AG08395 (cell line): ENCODE data around the gene KCNK3.
"Not testable (repeated sequence)": the region's sequence is repeated elsewhere in the genome, so short reads cannot be mapped to it uniquely, and the experiment has no call there.

Source experiments
- DNase-seq: peaks from one replicate; pipeline ENCODE4 v3.0.0; 2012; ENCODE audit warnings: mixed read lengths, low spot score

Gene KCNK3

GRCh38 chr2:26730549-26731344, 38.2 kb downstream of the KCNK3 start:
- DNase-seq: no peak

- DNase-seq: no peak
Measured at GRCh38 chr2:26731714-26732113, 39.2 kb downstream of the KCNK3 start.

DNA sequence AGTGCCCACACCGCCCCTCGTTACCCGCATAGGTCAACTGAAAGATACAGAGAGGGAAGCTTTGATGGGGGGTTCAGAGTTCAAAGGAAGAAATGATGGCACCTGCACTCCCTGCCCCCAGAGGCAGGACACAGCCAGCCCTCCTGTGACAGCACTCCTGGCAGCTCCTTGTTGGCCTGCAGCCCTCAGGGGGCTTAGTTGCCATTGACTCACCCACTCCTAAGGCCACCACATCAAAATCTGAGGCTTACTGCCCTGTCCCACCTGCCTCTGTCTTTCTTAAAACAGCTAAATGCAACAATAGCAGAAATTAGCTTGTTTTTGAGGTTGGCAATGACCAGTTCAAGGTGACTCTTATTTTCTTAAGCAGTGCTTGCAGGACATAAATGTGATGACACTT, 39.9 kb downstream of the KCNK3 start:
- DNase-seq: no peak

- no peak for DNase-seq
Measured at GRCh38 chr2:26733413-26733812, 40.9 kb downstream of the KCNK3 start.

GRCh38 chr2:26735097-26735496, 42.6 kb downstream of the KCNK3 start:
- peak; percentile 88 for DNase-seq

- no peak for DNase-seq
Measured at GRCh38 chr2:26735883-26736588, 43.5 kb downstream of the KCNK3 start.

DNA sequence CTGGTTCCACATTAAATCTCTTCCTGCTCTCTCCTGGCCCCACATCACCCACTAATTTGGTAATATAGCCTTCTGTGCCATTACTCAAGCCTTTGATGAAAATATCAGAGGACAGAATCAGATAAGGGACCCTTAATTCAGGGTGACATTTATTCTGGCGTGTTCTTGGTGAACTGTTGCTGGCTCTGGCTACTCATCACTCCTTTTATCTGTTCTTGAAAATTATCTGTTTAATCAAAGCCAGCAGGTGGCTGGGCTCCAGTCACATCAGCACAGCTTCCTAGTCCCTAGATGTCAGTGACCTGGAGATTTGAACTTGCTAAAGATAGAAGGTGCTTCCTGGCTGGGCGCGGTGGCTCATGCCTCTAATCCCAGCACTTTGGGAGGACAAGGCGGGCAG, 44.7 kb downstream of the KCNK3 start:
- DNase-seq: no peak

DNA sequence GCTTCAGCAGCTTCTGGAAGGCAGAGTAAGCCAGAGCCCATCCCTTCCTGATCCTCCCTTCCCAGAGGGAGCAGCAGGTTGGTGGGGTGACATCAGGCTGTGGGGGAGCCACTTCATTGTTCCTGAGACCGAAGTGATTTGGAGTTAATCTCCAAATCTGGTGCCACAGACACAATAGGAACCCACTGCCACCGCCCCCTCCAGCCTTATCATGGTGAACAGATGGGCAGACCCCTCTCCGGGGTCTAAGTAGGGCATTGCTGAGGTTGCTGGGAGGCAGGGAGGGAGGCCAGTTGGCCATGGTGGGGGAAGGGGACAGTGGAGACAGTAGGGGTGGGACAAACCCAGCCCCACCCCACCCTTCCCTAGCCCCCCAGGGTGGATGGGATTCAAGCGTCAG, 46.0 kb downstream of the KCNK3 start:
- no peak for DNase-seq

GRCh38 chr2:26739514-26739913, 47.0 kb downstream of the KCNK3 start:
- no peak for DNase-seq

DNA sequence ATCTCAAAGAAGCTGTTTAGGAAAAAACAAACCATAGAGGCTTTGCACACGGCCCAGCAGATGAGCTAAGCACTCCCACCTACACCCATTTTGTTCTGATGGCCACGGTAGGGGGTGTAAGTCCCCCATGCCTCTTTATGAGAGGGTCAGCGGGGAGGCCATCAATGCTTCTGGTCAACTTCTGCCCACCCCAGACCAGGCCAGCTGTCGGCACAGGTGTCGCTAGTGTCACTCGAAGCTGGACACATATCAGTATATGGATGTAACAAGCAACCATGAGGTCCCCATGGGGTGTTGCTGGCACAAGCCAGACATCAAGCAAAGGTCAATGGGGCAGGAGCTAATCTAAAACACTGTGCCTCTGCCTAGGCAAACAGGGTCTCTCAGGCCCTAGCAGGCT, 47.8 kb downstream of the KCNK3 start:
- no peak for DNase-seq

- DNase-seq: no peak
Measured at GRCh38 chr2:26740890-26741302, 48.4 kb downstream of the KCNK3 start.

- DNase-seq: no peak
Measured at GRCh38 chr2:26742048-26742770, 49.7 kb downstream of the KCNK3 start.

DNA sequence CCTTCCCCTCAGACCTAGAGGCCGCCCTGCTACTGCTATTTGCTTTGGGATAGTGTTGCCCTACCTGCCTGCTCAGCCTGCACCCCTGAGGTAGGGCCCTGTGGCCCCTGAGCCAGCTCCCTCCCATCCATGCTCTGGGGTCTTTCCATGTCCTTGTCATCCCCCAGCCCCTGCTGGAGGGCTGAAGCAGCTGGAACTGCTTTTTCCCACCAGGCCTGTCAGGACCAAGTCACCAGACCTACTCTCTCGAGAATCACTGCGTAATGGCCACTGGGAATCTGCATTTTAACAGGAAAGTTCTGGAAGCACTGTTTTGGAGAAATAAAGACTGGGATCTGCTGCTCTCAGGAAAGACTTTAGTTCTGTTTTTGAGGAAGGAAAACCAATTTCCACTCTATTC, 51.3 kb downstream of the KCNK3 start:
- DNase-seq: no peak

GRCh38 chr2:26744953-26745352, 52.4 kb downstream of the KCNK3 start:
- no peak for DNase-seq

GRCh38 chr2:26745609-26746327, 53.2 kb downstream of the KCNK3 start:
- DNase-seq: peak; percentile 82

DNA sequence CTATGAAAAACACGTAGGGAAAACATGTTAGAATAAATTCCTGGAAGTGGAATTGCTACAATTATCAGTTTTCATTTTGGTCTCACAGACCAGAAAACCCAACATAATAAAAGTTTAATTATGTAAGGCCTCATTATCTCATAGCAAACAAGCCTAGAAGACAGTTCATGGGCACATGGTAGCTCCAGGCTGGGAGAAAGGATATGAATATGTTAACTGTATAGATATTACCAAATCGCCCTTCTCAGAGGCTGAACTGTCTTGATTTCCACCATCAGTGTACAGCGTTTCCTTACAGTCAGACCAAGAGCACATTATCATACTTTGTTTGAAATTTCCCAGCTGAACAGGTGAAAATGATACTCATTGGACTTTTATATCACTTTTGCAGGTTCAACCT, 54.4 kb downstream of the KCNK3 start:
- DNase-seq: no peak

DNA sequence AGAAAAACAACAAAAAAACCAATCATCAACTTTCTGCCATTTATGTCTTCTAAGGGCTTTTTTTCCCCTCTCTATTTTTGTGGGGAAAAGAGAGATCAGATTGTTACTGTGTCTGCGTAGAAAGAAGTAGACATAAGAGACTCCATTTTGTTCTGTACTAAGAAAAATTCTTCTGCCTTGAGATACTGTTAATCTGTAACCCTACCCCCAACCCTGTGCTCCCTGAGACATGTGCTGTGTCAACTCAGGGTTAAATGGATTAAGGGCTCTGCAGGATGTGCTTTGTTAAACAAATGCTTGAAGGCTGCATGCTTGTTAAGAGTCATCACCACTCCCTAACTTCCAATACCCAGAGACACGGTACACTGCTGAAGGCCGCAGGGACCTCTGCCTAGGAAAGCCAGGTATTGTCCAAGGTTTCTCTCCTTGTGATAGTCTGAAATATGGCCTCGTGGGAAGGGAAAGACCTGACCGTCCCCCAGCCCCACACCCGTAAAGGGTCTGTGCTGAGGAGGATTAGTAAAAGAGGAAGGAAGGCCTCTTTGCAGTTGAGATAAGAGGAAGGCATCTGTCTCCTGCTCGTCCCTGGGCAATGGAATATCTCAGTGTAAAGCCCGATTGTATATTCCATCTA, 57.4 kb downstream of the KCNK3 start:
- DNase-seq: not testable (repeated sequence)

DNA sequence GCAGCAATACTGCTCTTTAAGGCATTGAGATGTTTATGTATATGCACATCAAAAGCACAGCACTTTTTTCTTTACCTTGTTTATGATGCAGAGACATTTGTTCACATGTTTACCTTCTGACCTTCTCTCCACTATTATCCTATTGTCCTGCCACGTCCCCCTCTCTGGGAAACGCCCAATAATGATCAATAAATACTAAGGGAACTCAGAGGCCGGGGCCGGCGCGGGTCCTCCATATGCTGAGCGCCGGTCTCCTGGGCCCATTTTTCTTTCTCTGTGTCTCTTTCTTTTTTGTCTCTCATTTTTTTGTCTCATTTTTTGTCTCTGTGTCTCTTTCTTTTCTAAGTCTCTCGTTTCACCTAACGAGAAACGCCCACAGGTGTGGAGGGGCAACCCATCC, 57.9 kb downstream of the KCNK3 start:
- not testable (repeated sequence) for DNase-seq

DNA sequence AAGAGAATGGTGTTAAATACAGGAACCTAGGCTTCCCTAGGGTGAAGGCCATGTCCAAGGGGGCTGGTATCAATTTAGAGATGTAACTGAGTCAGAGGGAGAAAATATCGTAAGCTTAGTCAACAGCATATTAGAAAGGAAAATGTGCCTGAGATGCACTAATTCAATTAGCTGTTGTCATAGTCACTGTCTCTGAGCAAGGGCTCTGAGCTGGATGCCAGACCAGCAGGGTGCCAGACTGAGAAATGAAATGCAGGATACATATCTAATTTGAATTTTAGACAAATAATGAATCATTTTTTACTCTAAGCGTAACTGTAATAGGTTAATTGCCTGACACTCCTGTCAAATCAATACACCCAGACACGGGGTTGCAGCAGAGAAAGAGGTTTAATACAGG, 60.1 kb downstream of the KCNK3 start:
- no peak for DNase-seq

DNA sequence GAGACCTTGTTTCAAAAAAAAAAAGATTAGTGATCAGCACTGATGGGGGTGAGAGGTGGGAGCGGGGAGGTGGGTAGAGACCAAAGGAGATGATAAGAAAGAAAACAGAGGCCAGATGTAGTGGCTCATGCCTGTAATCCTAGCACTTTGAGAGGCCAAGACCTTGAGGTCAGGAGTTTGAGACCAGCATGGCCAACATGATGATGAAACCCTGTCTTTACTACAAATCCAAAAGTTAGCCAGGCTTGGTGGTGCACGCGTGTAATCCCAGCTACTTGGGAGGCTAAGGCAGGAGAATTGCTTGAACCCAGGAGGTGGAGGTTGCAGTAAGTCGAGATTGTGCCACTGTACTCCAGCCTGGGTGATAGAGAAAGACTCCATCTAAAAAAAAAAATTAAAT, 62.0 kb downstream of the KCNK3 start:
- no peak for DNase-seq

DNA sequence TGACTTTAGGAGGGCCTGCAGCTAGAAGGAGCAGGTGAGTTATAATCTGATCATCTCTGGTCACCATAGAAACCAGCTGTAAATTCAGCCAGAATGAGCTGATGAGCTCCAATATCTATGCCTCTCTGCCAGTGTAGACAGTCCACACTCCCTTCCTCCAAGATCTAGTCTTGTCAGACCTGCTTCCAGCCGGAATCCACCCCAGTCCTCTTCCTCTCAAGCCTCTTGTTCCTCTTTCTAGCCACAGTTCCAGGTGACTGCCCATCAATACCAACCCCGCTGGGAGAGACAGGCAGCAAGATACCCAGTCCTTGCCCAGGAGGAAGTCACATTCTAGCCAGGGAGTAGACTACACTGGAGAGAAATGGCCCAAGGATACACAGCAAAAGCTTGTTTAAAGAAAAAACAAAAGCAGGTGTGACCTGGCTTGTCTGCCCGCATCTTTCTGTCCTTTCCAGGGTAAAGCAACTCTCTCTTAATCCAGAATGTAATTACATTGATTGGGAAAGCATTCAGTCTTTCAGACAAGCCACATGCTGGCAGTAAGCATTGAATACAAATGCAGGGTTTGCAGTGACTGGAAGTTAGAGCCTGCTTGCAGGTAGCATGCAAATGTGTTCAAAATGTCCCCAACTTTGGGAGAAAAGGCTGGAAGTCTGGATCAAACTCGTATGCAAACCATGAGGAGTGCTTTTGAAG, 62.6 kb downstream of the KCNK3 start:
- DNase-seq: no peak
